Measurements from ENCODE around the gene TFCP2L1. TPM values are rescaled to one million over a fixed set of nuclear protein-coding genes. Genes with fewer than 3 reads are reported as not detected.

TFCP2L1 gene
- total RNA-seq, 1 experiment from 2014 or later: 1.8 TPM

GRCh38 chr2:121211251-121211650, 73.8 kb downstream of the TFCP2L1 start:
- H2BK12ac ChIP-seq (ENCODE audit: insufficient read length, low read depth, low read length): no peak overlapping the region
- no peak overlapping the region for H2BK5ac ChIP-seq (ENCODE audit: insufficient read length, low read length)
- no peaks in the 10 kb centered on the region for H3K36me3 Mint-ChIP-seq (ENCODE audit: insufficient read depth in 1 of 3, low read depth in 3 of 3)
- H3K18ac ChIP-seq (ENCODE audit: insufficient read length, low read depth, low read length): no peak overlapping the region
- WGBS (ENCODE audit: extremely low coverage, insufficient read length, low lambda C conversion rate): no CpG with 5 or more reads among the region's 5 CpGs
- no peaks in the 10 kb centered on the region for H3K23me2 ChIP-seq (ENCODE audit: insufficient read length, low read depth, low read length, poor library complexity, severe bottlenecking)
- TF ChIP-seq CTCF (conservative IDR thresholded peaks at IDR 0.05): no peak
- no peak overlapping the region for H4K5ac ChIP-seq (ENCODE audit: insufficient read length, low read depth, low read length)
- H3K9me3 ChIP-seq (ENCODE audit: control insufficient read depth, low read depth, low read length): no peaks in the 10 kb centered on the region
- no peak overlapping the region for H4K91ac ChIP-seq (ENCODE audit: insufficient read length, low read depth, low read length)
- no peak overlapping the region for H3K9ac ChIP-seq (ENCODE audit: extremely low read depth, insufficient read length, low read length)
- H3K79me1 ChIP-seq (ENCODE audit: insufficient read depth, low read depth, low read length, poor library complexity, severe bottlenecking): no peaks in the 10 kb centered on the region
- H3K79me2 ChIP-seq (ENCODE audit: insufficient read depth, low read length): no peaks in the 10 kb centered on the region
- no peak overlapping the region for H3K4me2 ChIP-seq (ENCODE audit: insufficient read depth, insufficient read length, low read length)
- H4K8ac ChIP-seq (replicated peaks; ENCODE audit: insufficient read length, low read depth, low read length): no peak overlapping the region
- no peak overlapping the region for H3K56ac ChIP-seq (ENCODE audit: insufficient read length, low read depth, low read length)
- no peak overlapping the region for H2BK20ac ChIP-seq (ENCODE audit: low read depth, low read length, poor library complexity, severe bottlenecking)
- H3K27me3 ChIP-seq (ENCODE audit: insufficient read depth, low read length): no peaks in the 10 kb centered on the region
- H3K4ac ChIP-seq (ENCODE audit: low read depth, low read length): no peak overlapping the region
- peak overlapping the region in 1 of 3 experiments; percentile 83; a peak in 1 of 7 replicates for H3K27ac Mint-ChIP-seq
- H3K4me1 Mint-ChIP-seq: peaks cover 22 to 26% of the 10 kb centered on the region in 2 experiments
- H4K20me1 ChIP-seq (ENCODE audit: control insufficient read depth, insufficient read depth, insufficient read length): no peaks in the 10 kb centered on the region
- H2BK120ac ChIP-seq (ENCODE audit: low read depth, low read length, poor library complexity, severe bottlenecking): no peak overlapping the region
- H3K9me3 Mint-ChIP-seq: no peaks in the 10 kb centered on the region
- H3T11ph ChIP-seq (ENCODE audit: low read length): no peak overlapping the region
- no peak overlapping the region for H3K4me3 Mint-ChIP-seq
- DNase-seq: no peak
- no peaks in the 10 kb centered on the region for H3K4me1 ChIP-seq (ENCODE audit: insufficient read depth, low read length)
- H2AK5ac ChIP-seq (ENCODE audit: insufficient read length, low read length): no peak overlapping the region
- no peak overlapping the region for H3K23ac ChIP-seq (ENCODE audit: insufficient read length, low read depth, low read length)
- no peak overlapping the region for H3K27ac ChIP-seq (ENCODE audit: insufficient read length, low read depth, low read length)
- H2AFZ ChIP-seq (ENCODE audit: low read length): no peak overlapping the region
- no peak overlapping the region for H3K14ac ChIP-seq (ENCODE audit: insufficient read depth, low read length)
- H3K27me3 Mint-ChIP-seq (ENCODE audit: low read depth): peaks cover 6% of the 10 kb centered on the region
- H2BK15ac ChIP-seq (ENCODE audit: low read depth, low read length): no peak overlapping the region

Measured in H9 (cell line).